Measurements from ENCODE around the gene EMCN.
"Not testable (repeated sequence)": the region's sequence is repeated elsewhere in the genome, so short reads cannot be mapped to it uniquely, and the experiment has no call there.

Gene EMCN

GRCh38 chr4:100492129-100492528 is 25.7 kb downstream of the EMCN start:
- DNase-seq, result no peak

- DNase-seq, result no peak
Observed at GRCh38 chr4:100489305-100489704, 28.5 kb downstream of the EMCN start.

GRCh38 chr4:100486496-100486895 is 31.3 kb downstream of the EMCN start:
- no peak for DNase-seq

GRCh38 chr4:100483796-100484195 is 34.0 kb downstream of the EMCN start:
- no peak for DNase-seq

- no peak for DNase-seq
Observed at GRCh38 chr4:100479971-100480370, 37.9 kb downstream of the EMCN start.

GRCh38 chr4:100469555-100469954 is 48.3 kb downstream of the EMCN start:
- DNase-seq, result no peak

- DNase-seq, result no peak
Observed at GRCh38 chr4:100466501-100466900, 51.3 kb downstream of the EMCN start.

- no peak for DNase-seq
Observed at GRCh38 chr4:100461807-100462605, 55.8 kb downstream of the EMCN start.

- no peak for DNase-seq
Observed at GRCh38 chr4:100450449-100450848, 67.4 kb downstream of the EMCN start.

GRCh38 chr4:100431416-100431815 is 86.4 kb downstream of the EMCN start:
- DNase-seq, result no peak

GRCh38 chr4:100430451-100430850 is 87.4 kb downstream of the EMCN start:
- DNase-seq, result no peak

- no peak for DNase-seq
Observed at GRCh38 chr4:100429616-100430015, 88.2 kb downstream of the EMCN start.

- no peak for DNase-seq
Observed at GRCh38 chr4:100428051-100428450, 89.8 kb downstream of the EMCN start.

GRCh38 chr4:100424376-100424775 is 93.4 kb downstream of the EMCN start:
- DNase-seq, result no peak

GRCh38 chr4:100422894-100423293 is 94.9 kb downstream of the EMCN start:
- no peak for DNase-seq

- DNase-seq, result no peak
Observed at GRCh38 chr4:100421361-100421978, 96.4 kb downstream of the EMCN start.

GRCh38 chr4:100420571-100420970 is 97.3 kb downstream of the EMCN start:
- no peak for DNase-seq

GRCh38 chr4:100417565-100417964 is 100.3 kb downstream of the EMCN start:
- no peak for DNase-seq

GRCh38 chr4:100414016-100414790 is 103.6 kb downstream of the EMCN start:
- DNase-seq, result no peak

GRCh38 chr4:100391863-100392262 is 126.0 kb downstream of the EMCN start:
- no peak for DNase-seq

- DNase-seq, result no peak
Observed at GRCh38 chr4:100391086-100391485, 126.7 kb downstream of the EMCN start.

GRCh38 chr4:100386270-100386669 is 131.6 kb downstream of the EMCN start:
- DNase-seq, result no peak

- DNase-seq, result not testable (repeated sequence)
Observed at GRCh38 chr4:100380401-100380800, 137.4 kb downstream of the EMCN start.

GRCh38 chr4:100379583-100380105 is 138.2 kb downstream of the EMCN start:
- no peak for DNase-seq
